Measurements from ENCODE around the gene DSCAML1. TPM values are rescaled to one million over a fixed set of nuclear protein-coding genes. Genes with fewer than 3 reads are reported as not detected.

The DSCAML1 gene
- total RNA-seq, 2 donors from 2014 or later: 0.33 to 1.6 TPM

GRCh38 chr11:117780456-117780855 is 16.6 kb downstream of the DSCAML1 start:
- intact Hi-C loops (cut with DNase I): no loop called here

GRCh38 chr11:117774553-117774952 is 22.5 kb downstream of the DSCAML1 start:
- WGBS, 2 donors: 67 to 70% methylated on average over 3 of the region's 3 CpGs
- Histone ChIP-seq H3K4me1 (no peaks in the 10 kb centered on the region), H3K27me3 (no peaks in the 10 kb centered on the region), H3K36me3 (replicated peaks in 1 of 2; ENCODE audit: insufficient read depth in 1 of 2, low read depth in 2 of 2) (no peaks in the 10 kb centered on the region), H3K9me3 (no peaks in the 10 kb centered on the region), H3K27ac (no peak overlapping the region), H3K4me3 (no peak overlapping the region)
- intact Hi-C loops (cut with DNase I): no loop called here
- ATAC-seq (no peak), DNase-seq (no peak)
- no peak for TF ChIP-seq POLR2A (IDR thresholded peaks at IDR 0.05)
- TF ChIP-seq, protein P1, sequence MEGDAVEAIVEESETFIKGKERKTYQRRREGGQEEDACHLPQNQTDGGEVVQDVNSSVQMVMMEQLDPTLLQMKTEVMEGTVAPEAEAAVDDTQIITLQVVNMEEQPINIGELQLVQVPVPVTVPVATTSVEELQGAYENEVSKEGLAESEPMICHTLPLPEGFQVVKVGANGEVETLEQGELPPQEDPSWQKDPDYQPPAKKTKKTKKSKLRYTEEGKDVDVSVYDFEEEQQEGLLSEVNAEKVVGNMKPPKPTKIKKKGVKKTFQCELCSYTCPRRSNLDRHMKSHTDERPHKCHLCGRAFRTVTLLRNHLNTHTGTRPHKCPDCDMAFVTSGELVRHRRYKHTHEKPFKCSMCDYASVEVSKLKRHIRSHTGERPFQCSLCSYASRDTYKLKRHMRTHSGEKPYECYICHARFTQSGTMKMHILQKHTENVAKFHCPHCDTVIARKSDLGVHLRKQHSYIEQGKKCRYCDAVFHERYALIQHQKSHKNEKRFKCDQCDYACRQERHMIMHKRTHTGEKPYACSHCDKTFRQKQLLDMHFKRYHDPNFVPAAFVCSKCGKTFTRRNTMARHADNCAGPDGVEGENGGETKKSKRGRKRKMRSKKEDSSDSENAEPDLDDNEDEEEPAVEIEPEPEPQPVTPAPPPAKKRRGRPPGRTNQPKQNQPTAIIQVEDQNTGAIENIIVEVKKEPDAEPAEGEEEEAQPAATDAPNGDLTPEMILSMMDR (IDR thresholded peaks at IDR 0.05): no peak

More at GRCh38 chr11:117780456-117780855, 16.6 kb downstream of the DSCAML1 start:
- ATAC-seq: no peak
- no peaks in the 10 kb centered on the region for H3K4me1 ChIP-seq
- TF ChIP-seq, protein P1 (IDR thresholded peaks at IDR 0.05): no peak
- no peak for TF ChIP-seq POLR2A (IDR thresholded peaks at IDR 0.05)
- WGBS, 2 donors: 81 to 83% methylated on average over 26 of the region's 26 CpGs
- no peak for DNase-seq
- H3K4me3 ChIP-seq: no peak overlapping the region
- H3K9me3 ChIP-seq: no peaks in the 10 kb centered on the region
- H3K27ac ChIP-seq: no peak overlapping the region
- no peaks in the 10 kb centered on the region for H3K36me3 ChIP-seq (replicated peaks in 1 of 2; ENCODE audit: insufficient read depth in 1 of 2, low read depth in 2 of 2)
- H3K27me3 ChIP-seq: no peaks in the 10 kb centered on the region

DNA sequence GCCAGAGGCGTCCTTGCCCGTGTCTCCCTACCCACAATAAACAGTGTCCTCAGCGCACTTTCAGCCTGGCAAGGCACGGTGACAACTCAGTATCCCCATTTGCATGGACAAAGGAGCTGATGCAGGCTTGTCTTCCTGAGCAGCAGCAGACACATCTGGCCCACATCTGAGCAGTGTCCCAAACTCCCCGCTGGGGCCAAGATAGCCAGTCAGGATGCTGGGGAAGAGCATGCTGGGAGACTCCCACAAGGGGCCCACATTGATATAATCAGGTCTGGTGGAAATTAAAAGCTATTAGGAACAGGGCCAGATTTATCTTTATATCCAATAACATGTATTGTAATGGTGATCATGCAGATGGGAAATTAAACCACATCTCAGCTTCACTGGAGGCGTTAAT is 24.7 kb downstream of the DSCAML1 start:
- WGBS, 2 donors: 84 to 90% methylated on average over 6 of the region's 6 CpGs
- ATAC-seq (no peak), DNase-seq (no peak)
- intact Hi-C loops (cut with DNase I): no loop called here
- no peak overlapping the region for H3K4me3 ChIP-seq
- no peak overlapping the region for H3K27ac ChIP-seq
- H3K36me3 ChIP-seq (replicated peaks in 1 of 2; ENCODE audit: insufficient read depth in 1 of 2, low read depth in 2 of 2): no peaks in the 10 kb centered on the region
- TF ChIP-seq POLR2A (IDR thresholded peaks at IDR 0.05): no peak
- TF ChIP-seq, protein P1 (IDR thresholded peaks at IDR 0.05): no peak
- H3K9me3 ChIP-seq: no peaks in the 10 kb centered on the region
- H3K4me1 ChIP-seq: no peaks in the 10 kb centered on the region
- no peaks in the 10 kb centered on the region for H3K27me3 ChIP-seq

- no peaks in the 10 kb centered on the region for H3K36me3 ChIP-seq (replicated peaks in 1 of 2; ENCODE audit: insufficient read depth in 1 of 2, low read depth in 2 of 2)
- no peaks in the 10 kb centered on the region for H3K4me1 ChIP-seq
- H3K27me3 ChIP-seq: no peaks in the 10 kb centered on the region
- no peak for ATAC-seq
- no peak overlapping the region for H3K4me3 ChIP-seq
- 79 to 93% methylated on average over 7 of the region's 7 CpGs for WGBS, 2 donors
- intact Hi-C loops (cut with DNase I): no loop called here
- H3K9me3 ChIP-seq: no peaks in the 10 kb centered on the region
- no peak for DNase-seq
- no peak for TF ChIP-seq POLR2A (IDR thresholded peaks at IDR 0.05)
- TF ChIP-seq, protein P1 (IDR thresholded peaks at IDR 0.05): no peak
- H3K27ac ChIP-seq: no peak overlapping the region
Observed at GRCh38 chr11:117771841-117772240, 25.2 kb downstream of the DSCAML1 start.

DNA sequence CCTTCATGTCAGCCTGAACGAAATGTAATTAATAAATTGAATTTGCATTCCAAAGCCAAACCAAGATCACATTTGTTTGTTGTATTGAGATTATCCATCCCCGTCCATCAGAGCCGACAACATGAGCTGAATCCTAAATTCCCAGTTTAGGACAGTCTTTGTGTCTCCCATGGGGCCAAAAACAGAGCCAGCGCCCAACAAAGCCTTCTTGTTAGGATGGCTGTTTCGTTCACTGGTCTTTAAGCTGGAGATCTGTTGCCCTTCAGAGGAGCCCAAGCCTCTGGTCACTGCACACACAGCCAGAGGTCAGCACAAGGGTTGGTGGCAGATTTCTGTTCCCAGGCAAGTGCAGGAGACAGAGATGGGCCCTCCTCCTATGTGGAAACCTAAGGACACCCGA is 25.8 kb downstream of the DSCAML1 start:
- no peak for ATAC-seq
- intact Hi-C loops (cut with DNase I): no loop called here
- H3K36me3 ChIP-seq (replicated peaks in 1 of 2; ENCODE audit: insufficient read depth in 1 of 2, low read depth in 2 of 2): no peaks in the 10 kb centered on the region

More for the DNA sequence above, 25.8 kb downstream of the DSCAML1 start:
- DNase-seq: no peak
- 65 to 80% methylated on average over 6 of the region's 6 CpGs for WGBS, 2 donors
- Histone ChIP-seq H3K4me3 (no peak overlapping the region), H3K9me3 (no peaks in the 10 kb centered on the region), H3K4me1 (no peaks in the 10 kb centered on the region), H3K27me3 (no peaks in the 10 kb centered on the region), H3K27ac (no peak overlapping the region)
- TF ChIP-seq POLR2A (IDR thresholded peaks at IDR 0.05): no peak
- TF ChIP-seq, protein P1 (IDR thresholded peaks at IDR 0.05): no peak
